ENCODE results near the gene TLE4. TPM values are rescaled to one million over a fixed set of nuclear protein-coding genes. Genes with fewer than 3 reads are reported as not detected.

TLE4 gene
- total RNA-seq, 3 donors from 2014 or later (not counting 1 experiment from before 2014, with no cell fraction given): 214 to 240 (median 220) TPM

GRCh38 chr9:79572032-79572607, 355 bp downstream of the TLE4 start:
- intact Hi-C loops (cut with micrococcal nuclease): loop anchor here (10.0 kb wide), 1 partner anchor 313 kb away; no protein-coding TSS in a partner anchor
- peaks cover 42 to 44% of the 10 kb centered on the region in 2 donors for H3K4me1 Mint-ChIP-seq
- H3K36me3 Mint-ChIP-seq: peaks cover 7% of the 10 kb centered on the region
- H3K4me3 ChIP-seq (ENCODE audit: low read length): peak overlapping the region; percentile 82
- no peaks in the 10 kb centered on the region for H3K9me3 Mint-ChIP-seq
- ATAC-seq: no peak
- peaks cover 7% of the 10 kb centered on the region for H3K27me3 ChIP-seq (ENCODE audit: control insufficient read depth, insufficient read depth, low read length)
- H3K27ac ChIP-seq (ENCODE audit: low read length): peak overlapping the region; percentile 91
- no peak overlapping the region for H3K27ac Mint-ChIP-seq
- WGBS (ENCODE audit: insufficient coverage): under 1% methylated on average over 45 of the region's 48 CpGs
- peaks cover 3% of the 10 kb centered on the region for H3K36me3 ChIP-seq (ENCODE audit: control insufficient read depth, insufficient read depth, low read length)
- peak overlapping the region; percentile 67 for H3K4me3 Mint-ChIP-seq
- TF ChIP-seq CTCF (IDR thresholded peaks at IDR 0.05): no peak
- peaks cover 4 to 5% of the 10 kb centered on the region in 2 donors for H3K27me3 Mint-ChIP-seq (ENCODE audit: low read depth in 2 of 2)
- H3K4me1 ChIP-seq (ENCODE audit: control insufficient read depth, insufficient read depth, low read length): peaks cover 14% of the 10 kb centered on the region
- H3K9me3 ChIP-seq (ENCODE audit: control insufficient read depth, insufficient read depth, low read length): no peaks in the 10 kb centered on the region
- DNase-seq: peak in 1 of 2 donors; percentile 74

GRCh38 chr9:79572608-79573411, 1.0 kb downstream of the TLE4 start:
- peaks cover 7% of the 10 kb centered on the region for H3K27me3 ChIP-seq (ENCODE audit: control insufficient read depth, insufficient read depth, low read length)
- H3K4me3 ChIP-seq (ENCODE audit: low read length): peak overlapping the region; percentile 74
- no peak for TF ChIP-seq CTCF (IDR thresholded peaks at IDR 0.05)
- Mint-ChIP-seq H3K4me1 (peaks cover 49 to 51% of the 10 kb centered on the region in 2 donors), H3K9me3 (no peaks in the 10 kb centered on the region), H3K27me3 (ENCODE audit: low read depth in 2 of 2) (peaks cover 0 to 4% of the 10 kb centered on the region in 2 donors), H3K27ac (no peak overlapping the region), H3K4me3 (peak overlapping the region; percentile 98), H3K36me3 (peaks cover 10% of the 10 kb centered on the region)
- under 1% methylated on average over 115 of the region's 115 CpGs for WGBS (ENCODE audit: insufficient coverage)
- DNase-seq (peak; percentile 74 to 79), ATAC-seq (peak in 2 of 3 donors; percentile 5 to 14)
- no peaks in the 10 kb centered on the region for H3K9me3 ChIP-seq (ENCODE audit: control insufficient read depth, insufficient read depth, low read length)
- intact Hi-C loops (cut with micrococcal nuclease): loop anchor here (1.0 to 10.0 kb wide), 2 partner anchors 58 to 312 kb away; no protein-coding TSS in a partner anchor
- peaks cover 3% of the 10 kb centered on the region for H3K36me3 ChIP-seq (ENCODE audit: control insufficient read depth, insufficient read depth, low read length)
- H3K27ac ChIP-seq (ENCODE audit: low read length): peak overlapping the region; percentile 86
- peaks cover 14% of the 10 kb centered on the region for H3K4me1 ChIP-seq (ENCODE audit: control insufficient read depth, insufficient read depth, low read length)

- DNase-seq (peak in 1 of 2 donors; percentile 50), ATAC-seq (no peak)
- peaks cover 56 to 57% of the 10 kb centered on the region in 2 donors for H3K4me1 Mint-ChIP-seq
- peaks cover 14% of the 10 kb centered on the region for H3K36me3 Mint-ChIP-seq
- peak overlapping the region; percentile 74 for H3K4me3 ChIP-seq (ENCODE audit: low read length)
- no peaks in the 10 kb centered on the region for H3K9me3 ChIP-seq (ENCODE audit: control insufficient read depth, insufficient read depth, low read length)
- H3K27ac ChIP-seq (ENCODE audit: low read length): peak overlapping the region; percentile 72
- H3K36me3 ChIP-seq (ENCODE audit: control insufficient read depth, insufficient read depth, low read length): peaks cover 3% of the 10 kb centered on the region
- no peak overlapping the region for H3K27ac Mint-ChIP-seq
- no peaks in the 10 kb centered on the region for H3K9me3 Mint-ChIP-seq
- peaks cover 14% of the 10 kb centered on the region for H3K4me1 ChIP-seq (ENCODE audit: control insufficient read depth, insufficient read depth, low read length)
- H3K4me3 Mint-ChIP-seq: peak overlapping the region; percentile 98
- no peak for TF ChIP-seq CTCF (IDR thresholded peaks at IDR 0.05)
- H3K27me3 ChIP-seq (ENCODE audit: control insufficient read depth, insufficient read depth, low read length): peaks cover 7% of the 10 kb centered on the region
- peaks cover 0 to 4% of the 10 kb centered on the region in 2 donors for H3K27me3 Mint-ChIP-seq (ENCODE audit: low read depth in 2 of 2)
- WGBS (ENCODE audit: insufficient coverage): 1% methylated on average over 25 of the region's 29 CpGs
- intact Hi-C loops (cut with micrococcal nuclease): loop anchor here (1.0 to 10.0 kb wide), 2 partner anchors 58 to 311 kb away; no protein-coding TSS in a partner anchor
Measured at GRCh38 chr9:79573412-79573923, 1.7 kb downstream of the TLE4 start.

All from natural killer cell (primary cell).